Kidney tubule cell (primary cell): Measurements from ENCODE around the gene KCNH4.
"Not testable (repeated sequence)": the region's sequence is repeated elsewhere in the genome, so short reads cannot be mapped to it uniquely, and the experiment has no call there.

ENCODE experiments used
- DNase-seq: peaks from one replicate; pipeline ENCODE4 v3.0.0-alpha.2; 2018; ENCODE audit warnings: low spot score

KCNH4 gene

GRCh38 chr17:42178817-42179216 is 2.1 kb downstream of the KCNH4 start:
- DNase-seq: no peak

DNA sequence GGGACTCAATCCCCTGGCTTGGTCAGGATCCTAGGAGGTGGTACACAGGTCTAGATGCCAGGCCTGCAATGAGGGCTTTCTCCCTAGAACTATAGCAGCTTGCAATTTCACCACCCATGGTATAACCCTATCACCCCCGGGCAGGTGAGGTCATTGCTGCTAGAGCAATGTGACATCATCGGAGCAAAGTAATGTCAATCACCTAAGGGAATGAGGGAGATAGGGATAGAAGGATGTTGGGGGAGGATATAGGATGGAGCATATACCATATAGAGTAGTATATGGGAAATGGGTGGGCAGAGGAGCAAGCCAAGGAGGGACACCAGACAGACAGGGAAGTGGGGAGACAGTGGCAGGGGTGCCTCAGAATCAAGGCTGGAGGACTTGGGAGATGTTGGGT is 3.3 kb downstream of the KCNH4 start:
- no peak for DNase-seq

- DNase-seq: no peak
Observed at GRCh38 chr17:42174126-42174783, 6.7 kb downstream of the KCNH4 start.

- no peak for DNase-seq
Observed at GRCh38 chr17:42171831-42172230, 9.1 kb downstream of the KCNH4 start.

DNA sequence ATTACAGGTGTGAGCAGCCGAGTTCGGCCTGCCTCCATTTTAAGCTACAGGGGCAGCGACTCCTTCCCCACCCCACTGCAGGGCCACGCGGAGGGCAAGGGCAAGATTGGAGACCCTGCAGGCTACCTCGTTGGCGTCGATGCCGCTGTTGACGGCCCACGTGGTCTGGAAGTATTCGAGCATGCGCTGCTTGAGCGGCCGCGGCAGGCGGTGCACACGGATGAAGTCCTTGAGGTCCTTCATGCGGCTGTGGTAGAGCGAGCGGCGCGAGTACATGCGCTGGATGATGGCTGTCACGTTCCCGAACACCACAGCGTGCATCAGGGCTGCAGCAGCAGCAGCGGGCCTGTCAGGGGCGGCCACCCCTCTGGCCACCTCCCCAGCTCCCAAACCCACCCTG is 11.6 kb downstream of the KCNH4 start:
- no peak for DNase-seq

- DNase-seq: no peak
Observed at GRCh38 chr17:42167807-42168206, 13.1 kb downstream of the KCNH4 start.

GRCh38 chr17:42166196-42166763 is 14.7 kb downstream of the KCNH4 start:
- no peak for DNase-seq

GRCh38 chr17:42165751-42166150 is 15.2 kb downstream of the KCNH4 start:
- DNase-seq: no peak

DNA sequence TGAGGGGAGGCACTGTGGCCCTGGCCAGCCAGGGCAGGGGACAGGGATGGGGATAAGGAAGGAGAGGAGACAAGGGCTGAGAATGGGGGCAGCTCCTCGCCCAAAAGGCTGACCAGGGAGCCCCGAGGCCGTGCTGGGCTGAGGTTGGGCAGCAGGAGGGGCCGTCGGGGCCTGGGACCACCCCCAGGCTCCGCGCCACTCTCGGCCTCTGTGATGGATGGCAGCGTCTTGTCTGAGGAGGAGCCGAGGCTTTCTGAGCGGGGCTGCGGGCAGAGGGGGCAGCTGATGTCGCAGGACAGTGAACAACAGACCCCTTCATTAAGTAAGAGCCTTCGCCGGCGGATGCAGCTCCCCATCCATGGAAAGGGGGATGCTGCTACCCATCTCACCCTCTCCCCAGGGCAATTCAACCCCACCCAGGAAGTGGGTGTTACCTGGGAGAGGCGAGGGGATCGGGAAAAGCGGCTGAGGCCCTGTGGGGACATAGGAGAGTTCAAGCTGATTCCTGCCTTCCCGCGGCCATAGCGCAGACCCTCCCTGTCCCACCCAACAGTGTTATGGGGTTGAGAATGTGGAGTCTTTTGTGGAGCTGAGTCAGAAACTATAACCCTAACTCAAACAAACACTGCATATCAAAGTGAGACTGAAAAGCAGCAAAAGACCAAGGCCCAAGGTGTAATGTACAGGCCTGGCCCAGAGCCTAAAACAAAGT is 17.1 kb downstream of the KCNH4 start:
- no peak for DNase-seq

- no peak for DNase-seq
Observed at GRCh38 chr17:42163113-42163512, 17.8 kb downstream of the KCNH4 start.

GRCh38 chr17:42160531-42160910 is 20.4 kb downstream of the KCNH4 start:
- DNase-seq: no peak

- no peak for DNase-seq
Observed at GRCh38 chr17:42159796-42160530, 21.0 kb downstream of the KCNH4 start.

GRCh38 chr17:42155614-42156045 is 25.3 kb downstream of the KCNH4 start:
- no peak for DNase-seq

GRCh38 chr17:42153919-42154742 is 26.8 kb downstream of the KCNH4 start:
- DNase-seq: peak; percentile 35

GRCh38 chr17:42146911-42147607 is 33.9 kb downstream of the KCNH4 start:
- DNase-seq: no peak

- peak; percentile 56 for DNase-seq
Observed at GRCh38 chr17:42143138-42143537, 37.8 kb downstream of the KCNH4 start.

DNA sequence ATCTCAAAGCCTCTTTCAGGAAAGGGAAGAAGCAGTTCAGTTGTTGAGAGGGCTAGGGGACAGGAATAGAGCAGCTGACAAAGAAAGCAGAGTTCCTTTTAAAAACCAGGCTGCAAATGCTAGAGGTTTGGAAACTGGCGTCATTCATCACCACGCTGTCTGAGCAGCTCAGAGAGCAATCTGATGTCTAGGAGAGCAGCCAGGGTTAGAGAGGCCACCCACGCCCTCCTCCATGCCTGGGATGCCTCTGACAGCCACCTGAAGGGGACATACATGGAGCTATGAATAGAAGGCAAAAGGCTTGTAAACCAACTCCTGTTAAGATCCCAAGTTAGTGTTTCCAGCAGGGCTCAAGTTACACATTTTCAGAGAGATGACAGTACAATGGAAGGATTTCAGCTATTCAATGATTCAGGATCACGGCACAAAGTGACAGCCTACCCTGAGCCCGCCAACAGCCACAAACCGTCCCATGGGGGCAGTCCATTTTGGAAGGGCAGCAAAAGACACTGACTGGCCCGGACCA is 38.5 kb downstream of the KCNH4 start:
- DNase-seq: peak; percentile 71

DNA sequence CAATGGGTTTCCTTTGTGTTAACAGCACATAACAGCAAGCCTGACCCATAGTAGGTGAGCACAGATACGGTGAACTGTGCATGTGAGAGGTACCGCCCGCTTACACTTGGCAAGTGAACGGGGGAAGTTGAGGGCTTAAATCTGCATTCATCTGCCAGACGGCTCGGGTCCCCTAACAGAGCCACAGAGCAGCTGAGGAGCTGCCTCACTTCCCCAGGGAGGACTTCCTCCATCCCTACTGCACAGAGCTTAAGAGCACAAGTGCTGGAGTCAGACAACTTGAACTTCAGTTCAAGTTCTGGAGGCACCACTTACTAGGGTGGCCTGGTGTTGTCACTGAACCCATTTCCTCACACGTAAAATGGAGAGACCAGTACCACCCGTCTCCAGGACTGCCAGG is 39.6 kb downstream of the KCNH4 start:
- DNase-seq: no peak

GRCh38 chr17:42140690-42141089 is 40.3 kb downstream of the KCNH4 start:
- DNase-seq: not testable (repeated sequence)

- DNase-seq: no peak
Observed at GRCh38 chr17:42138749-42139492, 42.0 kb downstream of the KCNH4 start.
